Endothelial cell of umbilical vein (primary cell): ENCODE data around the gene CCDC28A.

ENCODE experiments used
- MYC ChIP-seq: IDR thresholded peaks from one replicate; pipeline ENCODE4 v1.6.1; 2011; ENCODE audit warnings: mild to moderate bottlenecking, low read depth, low read length
- POLR2A ChIP-seq: IDR thresholded peaks from 2 replicates; pipeline ENCODE4 v1.6.1; 2012; ENCODE audit warnings: low read depth, mild to moderate bottlenecking, control low read depth, low read length
- TF ChIP-seq, protein P1 (sequence below), 2 donors: IDR thresholded peaks; 1 replicate in 1 of 2; 2 replicates in 1 of 2; pipeline ENCODE4 v1.5.1; 2011; ENCODE audit warnings: low read length in 2 of 2, mild to moderate bottlenecking in 2 of 2, moderate library complexity in 2 of 2, control low read depth in 1 of 2, inconsistent platforms in 1 of 2, low read depth in 1 of 2; ENCODE audit not compliant: insufficient read depth in 1 of 2; ENCODE audit errors: extremely low read depth in 1 of 2

DNA sequence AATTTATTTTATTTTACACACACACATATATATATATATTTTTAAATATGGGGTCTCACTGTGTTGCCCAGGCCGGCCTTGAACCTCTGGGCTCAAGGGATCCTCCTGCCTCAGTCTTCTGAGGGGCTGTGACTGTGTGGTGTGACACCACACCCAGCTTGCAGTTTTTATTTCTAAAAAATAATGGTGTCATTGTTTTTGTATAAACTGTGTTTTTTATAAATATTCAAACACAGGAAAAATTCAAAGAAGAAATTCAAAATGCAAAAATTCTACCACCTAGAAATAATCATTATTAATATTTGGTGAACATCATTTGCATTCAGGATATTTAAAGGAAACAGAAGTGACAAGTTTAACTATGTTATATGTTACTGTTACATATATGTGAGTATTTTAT, 3.1 kb downstream of the CCDC28A start:
- TF ChIP-seq MYC (no peak), POLR2A (no peak)
- TF ChIP-seq, protein P1, sequence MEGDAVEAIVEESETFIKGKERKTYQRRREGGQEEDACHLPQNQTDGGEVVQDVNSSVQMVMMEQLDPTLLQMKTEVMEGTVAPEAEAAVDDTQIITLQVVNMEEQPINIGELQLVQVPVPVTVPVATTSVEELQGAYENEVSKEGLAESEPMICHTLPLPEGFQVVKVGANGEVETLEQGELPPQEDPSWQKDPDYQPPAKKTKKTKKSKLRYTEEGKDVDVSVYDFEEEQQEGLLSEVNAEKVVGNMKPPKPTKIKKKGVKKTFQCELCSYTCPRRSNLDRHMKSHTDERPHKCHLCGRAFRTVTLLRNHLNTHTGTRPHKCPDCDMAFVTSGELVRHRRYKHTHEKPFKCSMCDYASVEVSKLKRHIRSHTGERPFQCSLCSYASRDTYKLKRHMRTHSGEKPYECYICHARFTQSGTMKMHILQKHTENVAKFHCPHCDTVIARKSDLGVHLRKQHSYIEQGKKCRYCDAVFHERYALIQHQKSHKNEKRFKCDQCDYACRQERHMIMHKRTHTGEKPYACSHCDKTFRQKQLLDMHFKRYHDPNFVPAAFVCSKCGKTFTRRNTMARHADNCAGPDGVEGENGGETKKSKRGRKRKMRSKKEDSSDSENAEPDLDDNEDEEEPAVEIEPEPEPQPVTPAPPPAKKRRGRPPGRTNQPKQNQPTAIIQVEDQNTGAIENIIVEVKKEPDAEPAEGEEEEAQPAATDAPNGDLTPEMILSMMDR (IDR thresholded peaks at IDR 0.05; ENCODE audit: extremely low read depth in 1 of 2, insufficient read depth in 1 of 2, low read depth in 1 of 2, low read length in 2 of 2): no peak
